H54 (cell line): ENCODE data around the gene KRTAP5-9.
A peak's percentile ranks its signal among the peaks of the same experiment; 100 is the strongest.
"Not testable (repeated sequence)": the region's sequence is repeated elsewhere in the genome, so short reads cannot be mapped to it uniquely, and the experiment has no call there.

Experiments used
- DNase-seq: peaks from one replicate; pipeline ENCODE4 v3.0.0; 2011; ENCODE audit warnings: low spot score, mixed read lengths; ENCODE audit not compliant: insufficient read length
- FAIRE-seq: peaks from 3 replicates; lab custom pipeline; 2011; peaks lifted over from hg19 to GRCh38; lab: Jason Lieb, UNC
- POLR2A ChIP-seq: IDR thresholded peaks from 2 replicates; pipeline ENCODE4 v1.6.1; 2011; ENCODE audit warnings: low read depth, mild to moderate bottlenecking, low read length

KRTAP5-9 gene

GRCh38 chr11:71580057-71581003 lies 32.1 kb downstream of the KRTAP5-9 start:
- no peak for TF ChIP-seq POLR2A
- DNase-seq: peak; percentile 55
- FAIRE-seq: no peak

DNA sequence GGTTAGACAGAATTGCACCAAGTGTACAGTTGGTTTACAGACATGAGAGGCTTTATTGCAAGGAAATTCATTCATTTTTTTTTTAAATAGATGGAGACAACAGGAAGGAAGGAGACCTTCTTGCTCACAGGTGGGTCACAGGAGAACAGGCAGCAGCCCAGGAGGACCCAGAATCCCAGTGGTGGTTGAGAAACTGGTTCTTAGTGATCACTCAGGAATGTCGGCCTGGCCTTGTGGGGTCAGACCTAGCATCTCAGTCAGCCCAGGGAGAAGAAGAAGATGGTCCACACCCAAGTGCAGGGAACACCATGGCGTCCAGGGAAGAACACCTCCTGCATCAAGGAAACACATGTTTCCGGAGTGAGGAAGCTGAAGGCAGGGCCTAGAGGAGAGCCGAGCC lies 33.6 kb downstream of the KRTAP5-9 start:
- FAIRE-seq: no peak
- no peak for DNase-seq
- TF ChIP-seq POLR2A: no peak

DNA sequence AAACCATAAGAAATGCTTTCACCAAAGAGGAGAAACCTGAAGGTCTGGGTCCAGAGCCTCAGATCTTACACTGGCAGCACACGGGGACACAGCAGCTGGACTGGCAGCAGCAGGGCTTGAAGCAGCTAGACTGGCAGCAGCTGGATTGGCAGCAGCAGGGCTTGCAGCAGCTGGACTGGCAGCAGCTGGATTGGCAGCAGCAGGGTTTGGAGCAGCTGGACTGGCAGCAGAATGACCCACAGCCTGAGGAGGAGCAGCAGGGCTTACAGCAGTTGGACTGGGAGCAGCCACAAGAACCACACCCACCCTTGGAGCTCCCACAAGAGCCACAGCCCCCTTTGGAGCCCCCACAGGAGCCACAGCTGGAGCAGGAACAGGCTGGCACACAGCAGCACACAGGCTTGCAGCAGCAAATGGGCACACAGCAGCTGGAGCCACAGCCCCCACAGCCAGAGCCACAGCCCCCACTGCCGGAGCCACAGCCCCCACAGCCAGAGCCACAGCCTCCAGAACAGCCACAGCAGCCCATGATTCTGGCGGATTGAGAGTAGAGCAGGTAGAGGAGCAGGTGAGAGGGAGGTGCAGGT lies 34.2 kb downstream of the KRTAP5-9 start, which contains the start of gene KRTAP5-11:
TSS of gene KRTAP5-11 (minus strand) at position 567 of the 587 bp plus-strand sequence. CDS start at position 529, 38 bp downstream.
- DNase-seq: no peak
- TF ChIP-seq POLR2A: no peak
- FAIRE-seq: no peak

GRCh38 chr11:71582969-71583368 lies 34.7 kb downstream of the KRTAP5-9 start:
- DNase-seq, FAIRE-seq: not testable (repeated sequence)

DNA sequence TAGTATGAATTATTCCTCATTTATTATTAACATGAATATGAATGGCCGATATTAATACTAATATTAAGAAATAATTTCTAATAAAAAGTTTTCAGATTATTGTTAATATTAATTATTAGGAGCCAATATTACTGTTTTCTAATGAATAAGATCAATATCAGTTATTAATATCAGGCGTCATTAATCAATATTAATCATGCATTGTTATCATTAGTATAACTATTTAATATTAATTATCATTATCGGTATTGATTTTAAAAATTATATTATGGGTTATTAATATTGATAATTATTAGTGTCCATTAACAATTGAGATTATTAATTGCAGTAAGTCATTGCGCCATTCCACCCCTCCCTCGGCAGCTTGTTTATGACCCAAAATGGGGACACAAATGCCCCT lies 37.5 kb downstream of the KRTAP5-9 start:
- DNase-seq, FAIRE-seq: not testable (repeated sequence)

DNA sequence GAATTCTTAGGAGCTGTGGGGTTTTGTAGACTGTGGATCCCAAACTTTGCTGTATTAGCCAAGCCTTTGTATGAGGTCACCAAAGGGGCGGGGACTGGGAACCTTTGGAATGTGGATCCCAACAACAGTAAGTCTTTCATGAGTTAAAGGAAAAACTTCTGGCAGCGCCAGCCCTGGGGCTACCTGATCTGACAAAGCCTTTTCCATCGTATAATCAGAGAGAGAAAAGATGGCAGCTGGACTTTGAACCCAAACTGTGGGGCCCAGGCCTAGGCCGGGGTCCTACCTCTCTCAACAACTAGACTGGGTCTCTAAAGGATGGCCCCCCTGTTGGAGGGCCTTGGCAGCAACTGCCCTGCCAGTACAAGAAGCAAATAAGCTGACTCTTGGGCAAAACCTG lies 40.1 kb downstream of the KRTAP5-9 start:
- FAIRE-seq, DNase-seq: not testable (repeated sequence)

GRCh38 chr11:71588822-71589545 lies 40.8 kb downstream of the KRTAP5-9 start:
- not testable (repeated sequence) for FAIRE-seq, DNase-seq

DNA sequence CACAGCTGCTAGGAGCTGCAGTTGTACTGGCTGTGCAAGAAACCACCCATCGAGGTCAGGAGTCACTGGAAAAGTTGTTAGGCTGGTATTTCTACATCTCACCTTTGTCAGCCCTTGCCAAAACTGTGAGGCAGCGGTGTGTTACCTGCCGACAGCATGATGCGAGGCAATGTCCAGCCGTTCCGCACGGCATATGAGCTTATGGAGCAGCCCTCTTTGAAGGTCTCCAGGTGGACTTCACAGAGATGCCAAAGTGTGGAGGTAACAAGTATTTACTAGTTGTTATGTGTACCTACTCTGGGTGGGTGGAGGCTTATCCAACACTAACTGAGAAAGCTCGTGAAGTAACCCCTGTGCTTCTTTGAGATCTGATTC lies 41.3 kb downstream of the KRTAP5-9 start:
- not testable (repeated sequence) for DNase-seq, FAIRE-seq
